ENCODE data around the gene MAGOH. TPM values are rescaled to one million over a fixed set of nuclear protein-coding genes. Genes with fewer than 3 reads are reported as not detected.

The MAGOH gene
- total and polyA plus RNA-seq, 4 donors = 16.4 to 32.5 (median 26.5) TPM

GRCh38 chr1:53276902-53277281 lies 38.6 kb upstream of the MAGOH start:
- TF ChIP-seq ATF3 (IDR thresholded peaks at IDR 0.05) = no peak
- TF ChIP-seq SP1 (IDR thresholded peaks at IDR 0.05) = no peak
- TF ChIP-seq REST (IDR thresholded peaks at IDR 0.05) = no peak
- TF ChIP-seq ZBTB33 (IDR thresholded peaks at IDR 0.05) = no peak
- TF ChIP-seq YY1 (IDR thresholded peaks at IDR 0.05) = no peak
- TF ChIP-seq EGR1 (IDR thresholded peaks at IDR 0.05; ENCODE audit: low read depth in 2 of 2) = no peak
- no peak for TF ChIP-seq CTCF (IDR thresholded peaks at IDR 0.05; ENCODE audit: low read depth, low read length, missing input control)
- TF ChIP-seq NR2F2 (IDR thresholded peaks at IDR 0.05) = no peak
- no peak for TF ChIP-seq FOXA2 (IDR thresholded peaks at IDR 0.05)
- no peak for TF ChIP-seq JUND (IDR thresholded peaks at IDR 0.05)
- H3K27ac ChIP-seq (ENCODE audit: low read depth in 1 of 2, low read length in 2 of 2) = no peak overlapping the region
- no peak for DNase-seq (ENCODE audit: low spot score)
- H3K27me3 ChIP-seq (ENCODE audit: control insufficient read depth in 4 of 4, insufficient read depth in 4 of 4, low read length in 3 of 4) = no peaks in the 10 kb centered on the region
- WGBS = 88% methylated on average over 46 of the region's 46 CpGs
- no peaks in the 10 kb centered on the region for H3K36me3 ChIP-seq (ENCODE audit: control insufficient read depth in 4 of 4, insufficient read depth in 3 of 4, low read depth in 1 of 4, low read length in 3 of 4)
- no peaks in the 10 kb centered on the region for H3K4me1 ChIP-seq (ENCODE audit: control insufficient read depth in 4 of 4, insufficient read depth in 4 of 4, low read length in 3 of 4)
- no peaks in the 10 kb centered on the region for H3K9me3 ChIP-seq (ENCODE audit: control insufficient read depth in 4 of 4, low read length in 3 of 4)
- no peak overlapping the region for H3K4me3 ChIP-seq (ENCODE audit: low read depth in 1 of 3, low read length in 3 of 3)
- no peak overlapping the region for H3K9ac ChIP-seq (ENCODE audit: low read depth in 1 of 2, low read length in 2 of 2)

GRCh38 chr1:53276153-53276901 lies 38.0 kb upstream of the MAGOH start:
- Histone ChIP-seq H3K27ac (ENCODE audit: low read depth in 1 of 2, low read length in 2 of 2) (no peak overlapping the region), H3K36me3 (ENCODE audit: control insufficient read depth in 4 of 4, insufficient read depth in 3 of 4, low read depth in 1 of 4, low read length in 3 of 4) (no peaks in the 10 kb centered on the region), H3K9ac (ENCODE audit: low read depth in 1 of 2, low read length in 2 of 2) (no peak overlapping the region), H3K4me3 (ENCODE audit: low read depth in 1 of 3, low read length in 3 of 3) (no peak overlapping the region), H3K4me1 (ENCODE audit: control insufficient read depth in 4 of 4, insufficient read depth in 4 of 4, low read length in 3 of 4) (no peaks in the 10 kb centered on the region), H3K27me3 (ENCODE audit: control insufficient read depth in 4 of 4, insufficient read depth in 4 of 4, low read length in 3 of 4) (no peaks in the 10 kb centered on the region), H3K9me3 (ENCODE audit: control insufficient read depth in 4 of 4, low read length in 3 of 4) (no peaks in the 10 kb centered on the region)
- WGBS = 84% methylated on average over 48 of the region's 48 CpGs
- no peak for DNase-seq (ENCODE audit: low spot score)
- TF ChIP-seq CTCF (IDR thresholded peaks at IDR 0.05; ENCODE audit: low read depth, low read length, missing input control) (no peak), REST (IDR thresholded peaks at IDR 0.05) (no peak), ATF3 (IDR thresholded peaks at IDR 0.05) (no peak), NR2F2 (IDR thresholded peaks at IDR 0.05) (no peak), GABPA (IDR thresholded peaks at IDR 0.05 in 1 of 2, conservative IDR thresholded peaks at IDR 0.05 in 1 of 2) (no peak), FOXA1 (IDR thresholded peaks at IDR 0.05) (no peak), TAF1 (conservative IDR thresholded peaks at IDR 0.05) (no peak), EGR1 (IDR thresholded peaks at IDR 0.05; ENCODE audit: low read depth in 2 of 2) (no peak), HNF4A (conservative IDR thresholded peaks at IDR 0.05) (no peak)
